SK-N-SH (cell line): Measurements from ENCODE around the gene CLDN16.

Experiments used
- EP300 ChIP-seq, 2 experiments: IDR thresholded peaks; 2 replicates each; pipeline versions ENCODE4 v1.4.0 to v1.6.1; 2012; ENCODE audit warnings: borderline replicate concordance in 1 of 2, low read depth in 1 of 2, low read length in 1 of 2
- TF ChIP-seq, protein P1 (sequence below): fragments of 200-600 bp; sonication (generic); IDR thresholded peaks from 2 replicates; pipeline ENCODE4 v1.6.1; 2017; ENCODE audit warnings: antibody characterized with exemption, mild to moderate bottlenecking, moderate library complexity
- TF ChIP-seq, protein P2 (sequence below): IDR thresholded peaks from 2 replicates; pipeline ENCODE4 v1.4.0; 2012; ENCODE audit warnings: low read depth, borderline replicate concordance
- TF ChIP-seq, protein P3 (sequence below): fragments of 150-350 bp; IDR thresholded peaks from 2 replicates; pipeline ENCODE4 v1.6.1; 2016; ENCODE audit warnings: mild to moderate bottlenecking, low read depth, low read length

GRCh38 chr3:190401963-190402362 lies 14.0 kb downstream of the CLDN16 start:
- TF ChIP-seq, protein P1, sequence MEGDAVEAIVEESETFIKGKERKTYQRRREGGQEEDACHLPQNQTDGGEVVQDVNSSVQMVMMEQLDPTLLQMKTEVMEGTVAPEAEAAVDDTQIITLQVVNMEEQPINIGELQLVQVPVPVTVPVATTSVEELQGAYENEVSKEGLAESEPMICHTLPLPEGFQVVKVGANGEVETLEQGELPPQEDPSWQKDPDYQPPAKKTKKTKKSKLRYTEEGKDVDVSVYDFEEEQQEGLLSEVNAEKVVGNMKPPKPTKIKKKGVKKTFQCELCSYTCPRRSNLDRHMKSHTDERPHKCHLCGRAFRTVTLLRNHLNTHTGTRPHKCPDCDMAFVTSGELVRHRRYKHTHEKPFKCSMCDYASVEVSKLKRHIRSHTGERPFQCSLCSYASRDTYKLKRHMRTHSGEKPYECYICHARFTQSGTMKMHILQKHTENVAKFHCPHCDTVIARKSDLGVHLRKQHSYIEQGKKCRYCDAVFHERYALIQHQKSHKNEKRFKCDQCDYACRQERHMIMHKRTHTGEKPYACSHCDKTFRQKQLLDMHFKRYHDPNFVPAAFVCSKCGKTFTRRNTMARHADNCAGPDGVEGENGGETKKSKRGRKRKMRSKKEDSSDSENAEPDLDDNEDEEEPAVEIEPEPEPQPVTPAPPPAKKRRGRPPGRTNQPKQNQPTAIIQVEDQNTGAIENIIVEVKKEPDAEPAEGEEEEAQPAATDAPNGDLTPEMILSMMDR = no peak
- TF ChIP-seq, protein P2, sequence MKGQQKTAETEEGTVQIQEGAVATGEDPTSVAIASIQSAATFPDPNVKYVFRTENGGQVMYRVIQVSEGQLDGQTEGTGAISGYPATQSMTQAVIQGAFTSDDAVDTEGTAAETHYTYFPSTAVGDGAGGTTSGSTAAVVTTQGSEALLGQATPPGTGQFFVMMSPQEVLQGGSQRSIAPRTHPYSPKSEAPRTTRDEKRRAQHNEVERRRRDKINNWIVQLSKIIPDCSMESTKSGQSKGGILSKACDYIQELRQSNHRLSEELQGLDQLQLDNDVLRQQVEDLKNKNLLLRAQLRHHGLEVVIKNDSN = no peak
- TF ChIP-seq EP300 (IDR thresholded peaks at IDR 0.05; ENCODE audit: borderline replicate concordance in 1 of 2, low read depth in 1 of 2, low read length in 1 of 2) = no peak
- TF ChIP-seq, protein P3, sequence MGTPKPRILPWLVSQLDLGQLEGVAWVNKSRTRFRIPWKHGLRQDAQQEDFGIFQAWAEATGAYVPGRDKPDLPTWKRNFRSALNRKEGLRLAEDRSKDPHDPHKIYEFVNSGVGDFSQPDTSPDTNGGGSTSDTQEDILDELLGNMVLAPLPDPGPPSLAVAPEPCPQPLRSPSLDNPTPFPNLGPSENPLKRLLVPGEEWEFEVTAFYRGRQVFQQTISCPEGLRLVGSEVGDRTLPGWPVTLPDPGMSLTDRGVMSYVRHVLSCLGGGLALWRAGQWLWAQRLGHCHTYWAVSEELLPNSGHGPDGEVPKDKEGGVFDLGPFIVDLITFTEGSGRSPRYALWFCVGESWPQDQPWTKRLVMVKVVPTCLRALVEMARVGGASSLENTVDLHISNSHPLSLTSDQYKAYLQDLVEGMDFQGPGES = no peak
